Right ventricle myocardium inferior (tissue), 1 donor: ENCODE results near the gene TNFSF10. TPM values are rescaled to one million over a fixed set of nuclear protein-coding genes. Genes with fewer than 3 reads are reported as not detected.
"Not testable (repeated sequence)": the region's sequence is repeated elsewhere in the genome, so short reads cannot be mapped to it uniquely, and the experiment has no call there.

ENCODE experiments used
- ATAC-seq: fragments of 200-7000 bp; cut with Tn5 transposase; one replicate; pipeline ENCODE4 v1.9.1; 2020; ENCODE audit warnings: mild to moderate bottlenecking, moderate library complexity
- DNase-seq: peaks from one replicate; pipeline ENCODE4 v3.0.0; 2021; ENCODE audit errors: missing footprints
- intact Hi-C: fragments of 100-400 bp; cut with DNase I; formaldehyde crosslinking; loops from one replicate; pipeline ENCODE4 v1.11.0; 2022
- long read RNA-seq: library from polyadenylated mRNA; unstranded; transcript quantifications from one replicate; pipeline ENCODE4 v2.0.0, GENCODE V29; 2021
- total RNA-seq: library from RNA; stranded (reverse); fragmentation: NEBNext Ultra II Directional; extraction: Animal tissue kit (Norgen Biotek cat#: 25700); gene quantifications from one replicate; pipeline ENCODE4 v1.2.1, GENCODE V29; 2021
- donor health status: DM: no; HTN: yes; CAD: no; lungs with severe emphysema.

The TNFSF10 gene
- 15.7 TPM for total RNA-seq
- long read RNA-seq, transcript TNFSF10-201 (5 exons, 1,953 nt) = major isoform, 6 of 6 reads
- long read RNA-seq, partial matches to known transcripts = 0 of 6 reads
- long read RNA-seq, other reads (novel, unspliced or antisense) = 0 of 6 reads

DNA sequence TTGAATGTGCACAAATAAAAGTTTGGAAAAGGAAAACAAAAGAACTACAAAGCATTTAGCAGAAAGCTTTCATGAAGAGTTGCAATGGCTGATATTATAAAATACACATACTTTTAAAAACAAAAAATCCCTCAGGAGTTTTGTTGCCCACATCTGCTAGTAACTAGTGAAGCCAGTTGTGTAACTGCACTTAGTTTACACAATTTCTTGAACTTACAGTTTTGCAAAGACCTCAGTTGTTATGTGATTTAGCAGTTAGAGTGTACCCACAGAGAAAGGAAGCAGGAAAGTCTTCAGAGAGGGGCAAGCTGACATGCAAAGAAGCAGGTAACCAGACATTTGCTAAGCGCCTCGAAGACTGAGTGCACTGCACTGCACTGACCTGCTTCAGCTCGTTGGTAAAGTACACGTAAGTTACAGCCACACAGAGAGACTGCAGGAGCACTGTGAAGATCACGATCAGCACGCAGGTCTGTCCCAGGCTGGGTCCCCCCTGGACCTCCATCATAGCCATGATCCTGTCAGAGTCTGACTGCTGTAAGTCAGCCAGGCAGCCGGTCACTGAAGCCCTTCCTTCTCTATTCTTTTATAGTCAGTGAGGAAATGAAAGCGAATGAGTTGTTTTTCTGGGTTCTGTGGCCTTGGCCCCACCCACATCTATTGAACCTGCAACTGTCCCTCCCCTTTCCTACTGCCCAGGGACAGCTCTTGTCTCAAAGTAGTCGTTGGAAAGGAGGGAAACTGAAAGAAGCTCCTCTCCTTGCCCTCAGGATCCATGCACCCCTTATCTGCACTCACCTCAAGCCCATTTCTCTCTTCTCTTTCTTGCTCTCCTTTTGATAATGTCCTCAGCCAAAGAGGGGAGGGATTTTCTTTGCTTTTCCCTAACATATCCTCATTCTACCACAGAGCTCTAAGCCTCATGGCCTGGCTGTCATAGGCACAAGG is at the start of gene TNFSF10:
Gene TNFSF10, minus strand, starts transcription at position 560 of the 948 bp plus-strand sequence. Its CDS starts 46 bp downstream, at position 514.
- intact Hi-C loops = loop anchor here (2.0 kb wide), 1 partner anchor 72 kb away; no protein-coding TSS in a partner anchor
- ATAC-seq (peak; percentile 91), DNase-seq (peak; percentile 72)

DNA sequence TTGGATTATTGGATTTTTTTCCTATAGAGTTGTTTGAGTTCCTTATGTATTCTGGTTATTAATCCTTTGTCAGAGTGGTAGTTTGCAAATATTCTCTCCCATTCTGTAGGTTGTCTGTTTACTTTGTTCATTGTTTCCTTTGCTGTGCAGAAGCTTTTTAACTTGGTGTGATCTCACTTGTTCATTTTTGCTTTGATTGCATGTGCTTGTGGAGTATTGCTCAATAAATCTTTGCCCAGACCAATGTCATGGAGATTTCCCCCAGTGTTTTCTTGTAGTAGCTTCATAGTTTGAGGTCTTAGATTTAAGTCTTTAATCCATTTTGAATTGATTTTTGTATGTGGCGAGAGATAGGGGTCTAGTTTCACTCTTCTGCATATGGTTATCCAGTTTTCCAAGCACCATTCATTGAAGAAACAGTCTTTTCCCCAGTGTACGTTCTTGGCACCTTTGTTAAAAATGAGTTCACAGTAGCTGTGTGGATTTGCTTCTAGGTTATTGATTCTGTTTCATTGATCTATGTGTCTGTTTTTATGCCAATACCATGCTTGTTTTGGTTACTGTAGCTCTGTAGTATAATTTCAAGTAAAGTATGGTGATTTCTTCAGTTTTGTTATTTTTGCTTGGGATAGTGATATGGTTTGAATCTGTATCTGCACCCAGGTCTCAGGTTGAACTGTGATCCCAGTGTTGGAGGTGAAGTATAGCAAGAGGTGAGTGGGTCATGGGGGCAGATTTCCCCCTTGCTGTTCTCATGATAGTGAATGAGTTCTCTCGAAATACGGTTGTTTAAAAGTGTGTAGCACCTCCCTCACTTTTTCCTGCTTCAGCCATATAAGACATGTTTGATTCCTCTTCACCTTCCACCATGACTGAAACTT is 46.1 kb upstream of the TNFSF10 start:
- ATAC-seq = no peak
- DNase-seq = no peak
- intact Hi-C loops = no loop called here

DNA sequence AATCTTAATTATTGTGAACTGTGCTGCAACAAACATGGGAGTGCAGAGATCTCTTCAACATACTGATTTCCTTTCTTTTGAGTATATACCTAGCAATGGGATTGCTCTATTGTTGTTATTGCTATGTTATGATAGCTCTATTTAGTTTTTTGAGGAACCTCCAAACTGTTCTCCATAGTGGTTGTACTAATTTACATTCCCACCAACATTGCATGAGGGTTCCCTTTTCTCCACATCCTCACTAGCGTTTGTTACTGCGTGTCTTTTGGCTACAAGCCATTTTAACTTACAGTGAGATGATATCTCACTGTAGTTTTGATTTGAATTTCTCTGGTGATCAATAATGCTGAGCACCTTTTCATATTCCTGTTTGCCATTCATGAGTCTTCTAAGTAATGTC is 45.5 kb upstream of the TNFSF10 start:
- intact Hi-C loops = no loop called here
- ATAC-seq (no peak), DNase-seq (no peak)

DNA sequence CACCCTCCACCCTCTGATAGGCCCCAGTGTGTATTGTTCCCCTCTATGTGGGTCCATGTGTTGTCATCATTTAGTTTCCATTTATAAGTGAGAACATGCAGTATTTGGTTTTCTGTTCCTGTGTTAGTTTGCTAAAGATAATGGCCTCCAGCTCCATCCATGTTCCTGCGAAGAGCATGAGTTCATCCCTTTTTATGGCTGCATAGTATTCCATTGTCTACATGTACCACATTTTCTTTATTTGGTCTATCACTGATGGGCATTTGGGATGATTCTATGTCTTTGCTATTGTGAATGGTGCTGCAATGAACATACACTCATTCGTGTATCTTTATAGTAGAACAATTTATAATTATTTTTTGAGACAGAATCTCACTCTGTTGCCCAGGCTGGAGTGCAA is 43.6 kb upstream of the TNFSF10 start:
- DNase-seq, intact Hi-C loops, ATAC-seq: not testable (repeated sequence)

DNA sequence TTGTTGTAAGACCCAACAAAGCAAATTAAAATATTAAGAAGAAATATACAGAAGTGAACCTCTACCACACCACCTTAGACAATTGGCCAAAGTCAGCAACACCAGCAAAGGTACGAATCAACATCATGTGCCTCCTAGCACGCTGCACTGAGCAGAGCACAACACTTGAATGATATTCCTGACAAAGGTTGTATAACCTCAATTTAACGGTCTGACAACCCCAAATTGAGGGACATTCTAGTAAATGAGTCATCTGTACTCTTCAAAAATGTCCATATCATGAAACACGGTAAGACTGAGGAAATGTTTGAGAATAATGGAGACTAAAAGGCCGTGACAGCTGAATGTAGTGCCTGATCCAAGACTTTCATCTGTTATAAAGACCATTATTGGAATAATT is 41.3 kb upstream of the TNFSF10 start:
- intact Hi-C loops = no loop called here
- ATAC-seq (no peak), DNase-seq (no peak)

DNA sequence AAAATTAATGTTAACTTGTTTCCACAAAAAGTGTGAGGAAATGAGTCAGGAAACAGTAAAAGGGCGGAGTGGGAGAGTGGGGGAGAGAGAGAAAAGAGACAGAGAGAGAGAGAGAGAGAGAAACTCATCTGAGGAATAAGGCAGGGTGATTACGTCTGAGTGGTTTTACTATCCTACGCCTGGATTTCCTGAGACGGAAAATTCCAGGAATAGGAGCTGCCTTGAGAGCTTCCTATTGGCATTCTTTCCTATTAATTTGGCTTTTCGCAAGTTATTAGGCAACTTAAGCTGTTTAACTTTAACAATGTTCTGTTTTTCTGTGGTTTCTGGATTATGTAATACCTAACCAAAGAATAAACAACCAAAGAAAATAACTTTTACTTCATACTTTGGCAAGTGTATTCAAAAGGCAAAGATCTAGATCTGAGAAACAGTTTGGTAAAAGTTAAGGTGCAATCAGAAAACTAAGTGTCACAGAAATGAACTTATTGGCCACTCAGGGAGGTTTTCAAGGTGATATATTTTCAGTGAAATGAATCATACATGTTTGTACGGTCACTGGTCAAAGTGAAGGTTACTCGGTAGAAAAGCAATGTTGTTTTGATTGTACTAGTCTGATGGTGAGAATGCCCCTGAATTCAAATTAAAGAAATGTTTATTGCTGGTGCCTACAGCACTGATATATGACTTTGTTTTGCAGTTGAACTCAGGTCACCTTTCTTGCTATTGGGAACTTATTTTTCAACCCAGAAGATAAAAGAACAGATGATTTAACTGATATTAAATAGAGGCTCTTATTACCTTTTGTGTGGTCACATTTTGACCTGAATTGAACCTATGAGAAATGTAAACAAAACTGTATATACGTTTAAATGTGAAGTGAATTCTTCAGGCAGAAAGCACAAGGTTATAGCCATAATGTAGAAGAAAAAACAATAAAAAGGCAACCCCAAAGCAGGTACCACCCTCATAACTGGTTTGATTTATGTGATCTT is 39.9 kb upstream of the TNFSF10 start:
- intact Hi-C loops = no loop called here
- no peak for DNase-seq
- peak; percentile 94 for ATAC-seq

DNA sequence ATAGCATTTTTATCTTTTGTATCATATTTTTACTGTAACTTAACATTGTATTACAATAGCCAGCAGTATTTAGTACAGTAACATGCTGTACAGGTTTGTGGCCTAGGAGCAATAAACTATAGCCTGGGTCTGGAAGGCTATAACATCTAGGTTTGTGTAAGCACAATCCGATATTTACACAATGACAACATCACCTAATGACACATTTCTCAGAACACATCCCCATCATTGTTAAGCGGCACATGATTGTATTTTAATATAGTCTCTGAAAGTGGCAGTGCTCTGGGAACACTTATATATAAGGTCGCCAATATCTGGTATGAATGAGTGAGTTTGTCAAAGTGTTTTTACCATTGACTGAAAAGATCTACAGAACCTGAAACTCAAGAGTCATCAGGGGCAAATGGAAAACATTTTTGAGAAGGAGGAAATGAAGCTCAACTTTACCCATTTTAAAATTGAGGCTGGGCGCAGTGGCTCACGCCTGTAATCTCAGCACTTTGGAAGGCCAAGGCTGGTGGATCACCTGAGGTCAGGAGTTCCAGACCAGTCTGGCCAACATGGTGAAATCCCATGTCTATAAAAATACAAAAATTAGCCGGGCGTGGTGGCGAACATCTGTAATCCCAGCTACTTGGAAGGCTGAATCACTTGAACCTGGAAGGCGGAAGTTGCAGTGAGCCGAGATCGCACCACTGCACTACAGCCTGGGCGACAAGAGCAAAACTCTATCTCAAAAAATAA is 38.8 kb upstream of the TNFSF10 start:
- intact Hi-C loops = no loop called here
- ATAC-seq (no peak), DNase-seq (no peak)

DNA sequence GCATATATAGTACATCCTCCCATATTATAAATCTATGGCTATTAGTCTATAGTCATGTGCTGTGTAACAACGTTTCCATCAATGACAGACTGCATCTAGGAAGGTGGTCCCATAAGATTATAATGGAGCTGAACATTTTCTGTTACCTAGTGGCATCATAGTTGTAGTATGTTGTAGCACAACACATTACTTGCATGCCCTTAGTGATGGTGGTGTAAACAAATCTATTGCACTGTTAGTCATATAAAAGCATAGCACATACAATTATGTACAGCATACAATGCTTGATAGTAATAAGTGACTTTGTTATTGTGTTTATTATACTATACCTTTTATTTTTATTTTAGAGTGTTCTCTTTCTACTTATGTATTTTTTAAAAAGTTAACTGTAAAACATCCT is 37.4 kb upstream of the TNFSF10 start:
- intact Hi-C loops = no loop called here
- no peak for ATAC-seq
- no peak for DNase-seq

DNA sequence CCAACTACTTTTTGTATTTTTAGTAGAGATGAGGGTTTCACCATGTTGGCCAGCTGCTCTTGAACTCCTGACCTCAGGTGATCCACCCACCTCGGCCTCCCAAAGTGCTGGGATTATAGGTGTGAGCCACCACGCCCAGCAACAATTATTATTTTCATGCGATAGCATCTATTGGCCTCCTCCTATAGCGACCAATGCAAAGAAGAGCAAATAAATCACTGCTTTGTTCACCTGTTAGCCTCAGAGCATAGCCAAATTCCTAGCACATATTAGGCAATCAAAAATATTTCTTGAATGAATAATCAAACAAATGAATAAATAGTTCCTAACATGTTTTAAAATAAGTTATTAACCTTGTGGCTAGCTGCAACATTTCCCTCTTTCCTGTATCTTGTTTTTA is 36.8 kb upstream of the TNFSF10 start:
- DNase-seq = no peak
- ATAC-seq = no peak
- intact Hi-C loops = no loop called here

DNA sequence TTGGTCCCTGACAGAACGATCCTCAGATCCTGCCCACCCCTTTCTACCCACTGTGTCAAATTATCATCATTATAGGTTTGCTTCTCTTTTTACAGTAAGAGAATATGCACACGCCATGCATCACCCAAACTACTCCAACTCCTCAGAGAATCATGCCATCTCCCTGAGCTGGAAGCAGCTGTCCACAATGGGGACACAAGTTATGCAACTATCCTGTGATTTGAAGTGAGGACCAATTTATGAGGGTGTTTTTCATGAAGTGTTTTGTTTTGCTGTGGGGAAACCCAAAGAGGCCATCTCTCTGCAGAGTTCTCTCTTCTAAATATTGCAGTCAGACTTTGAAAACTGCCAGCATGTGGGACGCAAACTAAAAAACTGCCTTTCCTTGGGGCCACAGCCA is 35.8 kb upstream of the TNFSF10 start:
- DNase-seq (no peak), ATAC-seq (no peak)
- intact Hi-C loops = no loop called here

DNA sequence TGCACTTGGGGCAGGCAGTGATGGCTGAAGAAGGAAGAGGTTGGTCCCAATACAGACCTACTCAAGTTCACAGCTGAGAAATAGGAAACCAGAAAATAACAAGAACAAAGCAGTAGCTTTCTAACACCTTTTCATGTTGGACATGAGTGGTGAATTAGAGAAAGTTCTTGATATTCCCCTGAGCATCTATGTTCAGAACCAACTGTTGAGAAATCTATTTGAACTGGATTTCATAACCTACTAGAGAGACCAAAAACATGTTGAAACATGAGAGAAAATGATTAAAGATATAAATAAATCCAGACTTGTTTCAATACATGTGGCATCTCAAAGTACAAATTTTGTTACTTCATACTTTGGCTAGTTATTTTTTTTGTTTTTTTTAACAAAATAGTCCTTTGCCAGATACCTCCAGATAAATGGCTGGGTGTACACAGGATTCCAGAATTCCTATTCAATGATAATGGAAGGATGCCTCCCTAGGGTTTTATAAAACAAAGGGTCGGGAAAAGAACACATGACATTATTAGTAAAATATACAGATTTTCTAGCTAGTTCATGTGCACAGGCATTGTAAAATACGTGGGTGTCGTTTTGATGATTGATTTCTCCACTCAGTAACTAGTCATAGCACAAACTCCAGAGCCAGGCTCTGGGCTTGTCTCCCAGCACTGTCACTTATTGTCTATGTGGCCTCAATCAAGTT is 34.4 kb upstream of the TNFSF10 start:
- ATAC-seq (peak; percentile 83), DNase-seq (no peak)
- intact Hi-C loops = no loop called here

DNA sequence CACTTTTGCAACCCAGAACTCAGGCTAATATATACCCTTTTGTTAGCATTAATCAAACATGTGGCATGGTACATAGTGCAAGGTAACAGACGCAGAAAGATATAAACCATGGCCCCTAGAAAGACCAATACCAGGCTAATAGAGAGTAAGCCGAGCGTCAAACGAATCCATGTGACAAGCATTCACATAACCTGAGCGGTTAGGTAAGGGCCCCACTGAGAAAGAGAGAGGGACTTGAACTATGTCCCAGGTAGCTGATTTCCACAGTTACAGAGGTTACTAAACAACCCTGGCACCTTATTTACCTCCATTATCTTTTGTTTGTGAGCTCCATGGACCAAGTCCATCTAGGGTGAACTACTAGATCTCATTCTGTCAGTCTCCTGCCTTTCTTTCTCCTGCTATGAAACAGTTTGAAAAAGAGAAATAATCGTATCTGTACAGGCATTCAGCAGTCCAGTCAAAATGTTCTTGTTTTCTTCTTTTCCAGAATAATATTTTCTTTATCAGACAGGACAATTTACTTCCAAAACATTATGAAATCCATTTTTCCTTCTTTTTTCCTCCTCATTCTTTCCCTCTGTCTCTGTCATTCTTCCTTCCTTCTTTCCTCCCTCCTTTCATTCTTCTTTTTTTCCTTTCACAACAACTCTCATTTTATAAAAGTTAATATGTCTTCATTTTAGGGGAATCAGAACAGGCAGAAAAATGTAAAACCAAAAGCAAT is 30.5 kb upstream of the TNFSF10 start:
- ATAC-seq = no peak
- intact Hi-C loops = no loop called here
- DNase-seq = no peak

DNA sequence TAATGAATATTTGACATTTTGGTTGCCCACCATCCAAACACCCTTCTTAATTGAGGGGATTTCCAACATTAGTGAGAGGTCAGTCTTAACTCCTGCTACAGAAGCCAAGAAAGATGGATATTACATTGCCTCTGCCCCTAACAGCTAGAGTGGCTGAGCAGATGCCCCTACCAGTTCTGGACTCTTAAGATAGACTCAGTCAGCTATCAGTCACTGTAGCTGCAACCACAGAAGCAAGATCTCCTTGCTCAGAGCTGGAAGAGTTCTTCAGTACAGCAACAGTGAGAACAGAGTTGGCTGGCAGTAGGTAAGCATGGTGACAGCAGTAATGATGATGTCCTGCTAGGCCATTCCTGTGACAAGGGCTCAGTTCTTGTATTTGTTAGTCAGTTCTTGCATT is 29.4 kb upstream of the TNFSF10 start:
- no peak for ATAC-seq
- DNase-seq = no peak
- intact Hi-C loops = no loop called here

DNA sequence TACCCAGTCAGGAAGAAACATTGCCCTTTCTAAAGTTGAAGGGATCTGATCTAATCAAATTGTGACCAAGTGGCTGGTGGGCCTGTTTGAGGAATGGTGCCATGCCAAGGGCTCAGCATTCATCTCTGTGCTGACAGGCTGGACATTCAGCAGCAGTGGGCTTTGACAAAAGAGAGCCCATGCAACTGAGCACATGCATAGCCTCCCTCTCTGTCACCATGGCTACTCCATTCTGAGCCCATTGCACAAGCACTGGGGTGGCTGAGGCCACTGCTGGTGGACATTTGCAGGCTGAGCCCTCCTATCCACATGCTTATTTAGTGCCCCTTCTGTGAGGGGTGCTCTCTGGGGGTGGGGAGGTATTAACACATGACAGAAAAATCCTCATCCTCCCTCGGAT is 28.6 kb upstream of the TNFSF10 start:
- DNase-seq (no peak), ATAC-seq (no peak)
- intact Hi-C loops = no loop called here

DNA sequence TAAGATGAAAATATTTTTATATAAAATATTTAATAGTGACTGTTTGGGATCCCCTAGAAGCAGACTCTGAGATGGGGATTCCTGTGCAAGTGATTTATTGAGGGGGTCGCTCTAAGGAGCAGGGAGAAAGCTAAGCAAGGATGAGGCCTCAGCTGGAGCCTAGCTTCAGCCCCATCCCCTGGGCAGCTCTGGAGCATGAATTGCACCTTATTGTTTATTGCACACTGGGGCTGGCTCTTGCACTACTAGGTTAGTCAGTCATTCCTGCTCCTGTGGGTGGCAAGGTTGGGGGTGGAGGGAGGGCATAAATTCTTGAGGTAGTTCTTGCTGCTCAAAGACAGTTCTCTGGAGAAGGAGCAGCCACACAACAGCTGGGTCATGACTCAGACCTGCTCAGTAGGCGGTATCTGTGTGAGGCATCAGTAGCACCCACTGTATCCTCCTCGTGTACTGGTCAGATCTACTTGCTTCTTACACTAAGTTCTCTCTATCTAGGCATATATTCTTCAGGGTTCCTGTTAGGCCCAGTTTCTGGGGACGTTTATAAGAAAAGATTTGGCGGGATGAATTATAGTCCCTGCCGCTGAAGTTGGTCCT is 27.2 kb upstream of the TNFSF10 start:
- no peak for DNase-seq
- ATAC-seq = no peak
- intact Hi-C loops = no loop called here

DNA sequence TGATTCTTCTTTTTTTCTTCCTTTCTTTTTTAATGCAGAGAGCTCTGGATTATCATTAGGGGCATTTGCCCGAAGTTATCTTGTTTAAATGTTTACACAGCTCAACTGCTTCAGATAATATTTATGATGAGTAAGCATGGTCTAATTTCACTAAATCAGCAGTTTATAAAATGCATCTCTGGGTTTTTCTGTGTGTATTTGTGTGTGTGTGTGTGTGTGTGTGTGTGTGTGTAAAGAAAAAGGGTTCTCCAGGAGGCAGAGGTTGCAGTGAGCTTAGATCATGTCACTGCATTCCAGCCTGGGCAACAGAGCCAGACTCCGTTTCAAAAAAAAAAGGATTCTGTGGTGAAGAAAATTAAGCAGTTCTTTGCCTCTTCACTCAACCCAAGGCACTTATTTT is 25.9 kb upstream of the TNFSF10 start:
- DNase-seq (no peak), ATAC-seq (no peak)
- intact Hi-C loops = no loop called here
